ENCODE measurements around the gene ZDHHC1. TPM values are rescaled to one million over a fixed set of nuclear protein-coding genes. Genes with fewer than 3 reads are reported as not detected.
"Not testable (repeated sequence)": the region's sequence is repeated elsewhere in the genome, so short reads cannot be mapped to it uniquely, and the experiment has no call there.

Gene ZDHHC1
- total and polyA plus RNA-seq, 8 donors = 14.4 to 24.1 (median 17.9) TPM

DNA sequence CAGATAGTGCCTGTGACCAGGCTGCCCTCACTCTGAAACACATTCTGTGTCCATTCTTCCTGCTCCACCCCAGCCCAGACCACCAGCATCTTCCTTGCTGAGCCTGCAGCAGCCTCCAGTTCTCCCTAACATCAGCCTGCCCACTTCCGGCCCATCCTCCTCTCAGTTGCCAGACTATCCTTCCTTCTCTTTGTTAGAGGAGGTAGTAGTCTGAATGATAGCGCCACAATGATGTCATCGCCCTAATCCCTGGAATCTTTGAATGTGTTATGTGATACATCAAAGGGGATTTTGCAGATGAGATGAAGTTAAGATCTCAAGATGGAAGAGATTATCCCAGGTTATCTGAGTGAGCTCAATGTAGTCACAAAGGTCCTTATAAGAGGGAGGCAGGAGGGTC is 3.2 kb upstream of the ZDHHC1 start:
- no peak for DNase-seq
- ATAC-seq = no peak
- Histone ChIP-seq H3K9me3 (no peaks in the 10 kb centered on the region), H3K27me3 (peaks cover 0 to 26% of the 10 kb centered on the region in 2 donors), H3K4me3 (no peak overlapping the region), H3K36me3 (no peaks in the 10 kb centered on the region), H3K4me1 (peaks cover 3 to 25% of the 10 kb centered on the region in 2 donors), H3K27ac (no peak overlapping the region)
- TF ChIP-seq, protein P1, sequence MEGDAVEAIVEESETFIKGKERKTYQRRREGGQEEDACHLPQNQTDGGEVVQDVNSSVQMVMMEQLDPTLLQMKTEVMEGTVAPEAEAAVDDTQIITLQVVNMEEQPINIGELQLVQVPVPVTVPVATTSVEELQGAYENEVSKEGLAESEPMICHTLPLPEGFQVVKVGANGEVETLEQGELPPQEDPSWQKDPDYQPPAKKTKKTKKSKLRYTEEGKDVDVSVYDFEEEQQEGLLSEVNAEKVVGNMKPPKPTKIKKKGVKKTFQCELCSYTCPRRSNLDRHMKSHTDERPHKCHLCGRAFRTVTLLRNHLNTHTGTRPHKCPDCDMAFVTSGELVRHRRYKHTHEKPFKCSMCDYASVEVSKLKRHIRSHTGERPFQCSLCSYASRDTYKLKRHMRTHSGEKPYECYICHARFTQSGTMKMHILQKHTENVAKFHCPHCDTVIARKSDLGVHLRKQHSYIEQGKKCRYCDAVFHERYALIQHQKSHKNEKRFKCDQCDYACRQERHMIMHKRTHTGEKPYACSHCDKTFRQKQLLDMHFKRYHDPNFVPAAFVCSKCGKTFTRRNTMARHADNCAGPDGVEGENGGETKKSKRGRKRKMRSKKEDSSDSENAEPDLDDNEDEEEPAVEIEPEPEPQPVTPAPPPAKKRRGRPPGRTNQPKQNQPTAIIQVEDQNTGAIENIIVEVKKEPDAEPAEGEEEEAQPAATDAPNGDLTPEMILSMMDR (IDR thresholded peaks at IDR 0.05) = no peak
- intact Hi-C loops (cut with DNase I) = no loop called here

DNA sequence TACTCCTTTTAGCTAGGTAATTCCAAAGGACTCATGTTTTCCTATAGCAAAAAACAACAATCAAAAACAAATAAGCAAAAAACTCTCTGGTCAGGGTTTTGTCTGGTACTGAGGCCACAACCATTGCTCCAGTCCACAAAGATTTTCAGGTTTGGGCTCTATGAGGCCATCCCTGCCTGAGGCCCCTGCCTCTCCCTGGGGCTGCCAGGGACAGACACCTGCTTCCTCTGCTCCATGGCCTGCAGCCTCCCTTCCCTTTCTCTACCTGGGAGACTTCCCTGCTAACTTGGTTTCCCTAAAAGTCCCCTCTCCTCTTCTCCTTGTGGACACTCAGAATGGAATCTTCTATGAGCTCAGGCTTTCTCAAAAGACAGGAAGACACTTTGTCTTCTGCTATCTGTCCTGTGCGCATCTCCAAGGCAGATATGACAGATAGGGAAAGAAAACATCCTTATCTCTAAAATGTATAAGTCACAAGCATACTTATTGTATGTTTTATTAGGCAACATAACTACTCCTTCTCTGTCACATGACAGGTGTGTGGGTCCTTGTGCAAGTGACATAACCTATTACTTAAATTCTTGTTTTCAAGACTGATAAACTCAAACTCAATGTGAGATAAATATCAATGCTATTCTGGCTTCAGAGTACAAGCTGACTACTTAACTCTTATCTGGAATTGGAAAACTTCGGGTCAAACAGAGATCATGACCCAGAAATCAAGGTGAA is 1.2 kb upstream of the ZDHHC1 start:
- H3K4me1 ChIP-seq = peaks cover 3 to 28% of the 10 kb centered on the region in 2 donors
- no peaks in the 10 kb centered on the region for H3K36me3 ChIP-seq
- DNase-seq (no peak), ATAC-seq (no peak)
- no peak overlapping the region for H3K4me3 ChIP-seq
- intact Hi-C loops (cut with DNase I) = no loop called here
- peaks cover 0 to 21% of the 10 kb centered on the region in 2 donors for H3K27me3 ChIP-seq
- TF ChIP-seq, protein P1 (IDR thresholded peaks at IDR 0.05) = no peak
- no peaks in the 10 kb centered on the region for H3K9me3 ChIP-seq
- H3K27ac ChIP-seq = no peak overlapping the region

DNA sequence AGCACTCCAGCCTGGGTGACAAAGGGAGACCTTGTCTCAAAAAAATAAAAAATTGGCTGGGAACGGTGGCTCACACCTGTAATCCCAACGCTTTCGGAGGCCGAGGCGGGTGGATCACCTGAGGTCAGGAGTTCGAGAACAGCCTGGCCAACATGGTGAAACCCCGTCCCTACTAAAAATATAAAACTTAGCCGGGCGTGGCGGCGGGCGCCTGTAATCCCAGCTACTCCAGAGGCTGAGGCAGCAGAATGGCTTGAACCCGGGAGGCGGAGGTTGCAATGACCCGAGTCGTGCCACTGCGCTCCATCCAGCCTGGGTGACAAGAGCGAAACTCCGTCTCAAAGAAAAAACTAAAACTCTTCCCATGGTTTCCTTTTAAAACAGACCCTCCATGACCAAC is 856 bp downstream of the ZDHHC1 start:
- H3K27me3 ChIP-seq = peaks cover 0 to 21% of the 10 kb centered on the region in 2 donors
- ATAC-seq; intact Hi-C loops (cut with DNase I); H3K36me3 ChIP-seq; H3K9me3 ChIP-seq; DNase-seq: not testable (repeated sequence)
- peak overlapping the region; percentile 74 to 81 for H3K27ac ChIP-seq
- H3K4me1 ChIP-seq = peaks cover 3 to 28% of the 10 kb centered on the region in 2 donors
- H3K4me3 ChIP-seq = peak overlapping the region; percentile 57 to 76

DNA sequence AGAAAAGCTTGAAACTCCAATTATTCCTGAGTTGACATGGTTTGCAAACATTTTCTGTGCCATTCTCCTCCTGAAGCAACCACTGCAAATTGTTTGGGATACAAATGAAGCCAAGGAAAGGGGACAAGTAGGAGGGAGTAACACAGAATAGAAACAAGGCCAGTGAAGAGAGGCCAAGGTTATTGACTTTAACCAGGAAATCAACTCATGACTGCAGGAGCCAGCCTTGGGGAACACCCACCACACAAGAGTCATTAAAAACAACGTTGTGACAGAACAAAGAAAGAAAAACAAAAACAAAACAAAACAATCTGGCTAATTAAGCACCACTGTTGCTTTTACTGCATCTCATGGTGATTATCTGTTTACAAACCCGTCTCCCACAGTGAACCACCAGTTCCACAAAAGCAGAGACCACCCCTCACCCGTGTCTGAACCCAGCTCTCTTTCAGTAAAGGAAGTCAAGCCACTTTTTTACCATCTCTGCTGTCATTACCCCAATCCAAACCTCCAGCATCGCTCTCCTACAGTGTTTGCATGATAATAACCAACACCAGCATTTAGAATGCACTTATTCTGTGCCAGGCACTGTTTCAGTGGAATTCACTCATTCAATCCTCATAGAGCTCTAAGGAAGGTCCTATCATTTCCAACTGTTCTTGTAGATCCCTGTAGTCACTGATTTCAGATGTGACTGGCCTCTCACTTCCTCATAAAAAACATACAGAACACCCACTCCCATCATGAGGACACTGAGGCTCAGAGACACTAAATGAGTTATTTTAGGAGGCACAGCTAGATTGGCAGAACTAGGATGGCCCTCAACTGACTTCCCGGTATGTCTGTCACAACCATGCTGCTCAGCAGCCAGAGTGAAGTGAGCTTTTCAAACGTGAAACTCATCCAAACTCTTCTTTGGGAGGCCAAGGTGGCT is 2.0 kb downstream of the ZDHHC1 start:
- intact Hi-C loops (cut with DNase I) = no loop called here
- Histone ChIP-seq H3K27me3 (peaks cover 0 to 21% of the 10 kb centered on the region in 2 donors), H3K36me3 (no peaks in the 10 kb centered on the region), H3K27ac (no peak overlapping the region), H3K4me3 (no peak overlapping the region), H3K9me3 (no peaks in the 10 kb centered on the region), H3K4me1 (peaks cover 3 to 28% of the 10 kb centered on the region in 2 donors)
- TF ChIP-seq, protein P1 (IDR thresholded peaks at IDR 0.05) = no peak
- ATAC-seq (no peak), DNase-seq (no peak)

DNA sequence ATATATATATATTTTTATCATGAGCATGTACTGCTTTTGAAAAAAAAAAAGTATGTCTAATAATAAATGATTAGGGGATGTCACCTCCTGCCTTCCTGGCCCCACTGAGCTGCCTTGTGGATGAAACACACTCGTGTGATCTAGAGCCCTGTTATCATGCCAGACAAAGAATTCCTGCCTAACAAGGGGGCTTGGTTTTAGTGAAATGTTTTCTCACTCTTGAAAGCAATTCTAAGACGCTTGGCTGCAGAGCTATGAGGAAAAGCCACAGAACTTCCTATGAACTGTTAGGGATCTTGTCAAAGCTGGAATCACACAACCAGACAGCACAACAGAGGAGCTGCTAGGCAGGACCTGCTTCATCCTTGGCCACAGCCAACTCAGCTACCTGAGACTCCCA is 4.0 kb downstream of the ZDHHC1 start:
- Histone ChIP-seq H3K9me3 (no peaks in the 10 kb centered on the region), H3K36me3 (no peaks in the 10 kb centered on the region), H3K27ac (no peak overlapping the region), H3K4me1 (peaks cover 3 to 32% of the 10 kb centered on the region in 2 donors), H3K4me3 (no peak overlapping the region), H3K27me3 (peaks cover 0 to 19% of the 10 kb centered on the region in 2 donors)
- DNase-seq (no peak), ATAC-seq (no peak)
- intact Hi-C loops (cut with DNase I) = no loop called here
- TF ChIP-seq, protein P1 (IDR thresholded peaks at IDR 0.05) = no peak
